ENCODE data around the gene SMIM35.

Gene SMIM35

DNA sequence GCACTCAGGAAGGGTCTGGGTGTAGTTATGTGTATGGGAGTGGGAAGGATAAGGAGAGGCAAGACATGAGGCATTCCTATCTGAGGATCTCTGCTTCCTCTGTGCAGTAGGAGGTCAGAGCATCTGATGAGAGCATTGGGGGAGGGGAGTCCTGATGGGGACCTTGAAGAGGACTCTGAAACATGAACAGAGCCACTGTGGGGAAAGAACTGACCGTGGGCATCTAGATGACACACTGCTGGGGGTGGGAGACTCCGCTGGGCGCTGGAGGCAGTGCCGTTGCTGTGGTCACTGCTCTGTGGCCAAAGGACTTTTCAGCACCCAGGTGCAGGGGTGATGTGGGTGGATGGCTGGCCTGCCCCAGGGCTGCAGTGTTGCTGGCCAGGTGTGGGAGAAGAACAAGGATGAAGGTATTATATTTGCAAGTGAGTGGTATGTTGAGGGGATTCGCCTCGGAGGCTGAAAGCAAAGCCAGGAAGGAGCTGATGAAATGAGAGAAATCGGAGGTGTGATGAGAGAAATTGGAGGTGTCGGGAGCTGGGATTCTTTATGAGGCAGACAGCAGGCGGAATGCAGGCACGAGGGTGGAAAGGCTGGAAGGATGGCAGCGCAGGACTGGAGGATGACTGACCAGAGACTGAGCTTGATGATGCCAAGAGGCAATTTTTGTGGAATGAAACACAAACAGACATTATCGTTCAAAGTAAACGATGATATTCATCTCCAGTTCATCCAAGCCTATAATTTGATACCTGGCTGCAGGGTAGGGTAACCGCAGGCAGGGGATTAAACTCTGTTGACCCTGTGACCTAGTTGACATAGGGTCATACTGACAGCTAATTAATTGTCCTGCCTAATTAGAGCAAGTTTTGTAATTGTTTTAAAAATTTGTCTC lies 29.3 kb downstream of the SMIM35 start:
- H3K36me3 ChIP-seq (ENCODE audit: control insufficient read depth in 2 of 2, insufficient read depth in 1 of 2, low read length in 2 of 2), result no peaks in the 10 kb centered on the region
- POLR2A ChIA-PET, result no interaction called here
- no peaks in the 10 kb centered on the region for H3K4me1 ChIP-seq (ENCODE audit: control insufficient read depth, insufficient read depth, low read length)
- H3K27ac ChIP-seq (ENCODE audit: extremely low read depth, low read depth, low read length), result no peak overlapping the region
- no peaks in the 10 kb centered on the region for H3K9me3 ChIP-seq (ENCODE audit: control insufficient read depth, insufficient read depth, low read depth, low read length)
- H3K4me3 ChIP-seq (ENCODE audit: low read depth, low read length), result no peak overlapping the region
- CTCF ChIA-PET, result interaction anchor here (0.6 to 5.0 kb wide), 5 partner anchors 11 to 239 kb away, joined by 3 to 66 read pairs (median 3); no protein-coding TSS in a partner anchor
- TF ChIP-seq EGR2 (tag by site-specific recombination; IDR thresholded peaks at IDR 0.05; ENCODE audit: low read depth) (peak; percentile 22; the same call in 1 of the 2 replicates), ZNF335 (tag by site-specific recombination; conservative IDR thresholded peaks at IDR 0.05) (no peak)

DNA sequence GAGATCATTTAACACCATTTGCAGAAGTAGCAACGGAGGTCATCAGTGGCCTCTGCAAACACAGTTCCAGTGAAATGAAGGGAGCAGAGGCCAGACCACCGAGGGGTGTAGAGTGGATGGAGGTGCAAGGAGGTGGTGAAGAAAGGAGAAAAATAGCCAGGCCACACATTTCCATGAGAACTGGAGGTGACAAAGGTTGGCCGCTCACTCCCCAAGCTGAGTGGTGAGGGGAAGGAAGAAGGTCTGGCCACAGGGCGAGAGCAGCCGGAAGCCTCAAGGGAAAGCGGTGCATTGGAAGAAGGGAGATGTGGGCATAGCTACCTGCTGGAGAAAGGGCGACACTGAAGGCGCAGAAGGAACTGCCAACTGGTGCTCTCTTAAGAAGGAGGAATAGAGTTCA lies 30.0 kb downstream of the SMIM35 start:
- ChIA-PET CTCF (interaction anchor here (0.6 to 5.0 kb wide), 3 partner anchors 238 to 382 kb away, joined by 3 to 66 read pairs (median 5); no protein-coding TSS in a partner anchor), POLR2A (no interaction called here)
- Histone ChIP-seq H3K9me3 (ENCODE audit: control insufficient read depth, insufficient read depth, low read depth, low read length) (no peaks in the 10 kb centered on the region), H3K36me3 (ENCODE audit: control insufficient read depth in 2 of 2, insufficient read depth in 1 of 2, low read length in 2 of 2) (no peaks in the 10 kb centered on the region), H3K4me3 (ENCODE audit: low read depth, low read length) (no peak overlapping the region), H3K27ac (ENCODE audit: extremely low read depth, low read depth, low read length) (no peak overlapping the region), H3K4me1 (ENCODE audit: control insufficient read depth, insufficient read depth, low read length) (no peaks in the 10 kb centered on the region)
- no peak for TF ChIP-seq HOXC10 (CRISPR knock-in tag; IDR thresholded peaks at IDR 0.05)
- TF ChIP-seq ZNF138 (tag by site-specific recombination; IDR thresholded peaks at IDR 0.05; ENCODE audit: borderline replicate concordance), result no peak
- TF ChIP-seq HOXA7 (CRISPR knock-in tag; IDR thresholded peaks at IDR 0.05; ENCODE audit: borderline replicate concordance), result no peak
- TF ChIP-seq ZFP37 (tag by site-specific recombination; IDR thresholded peaks at IDR 0.05), result no peak
- TF ChIP-seq ZNF654 (tag by site-specific recombination; IDR thresholded peaks at IDR 0.05; ENCODE audit: low read depth), result no peak
- TF ChIP-seq, protein P1, sequence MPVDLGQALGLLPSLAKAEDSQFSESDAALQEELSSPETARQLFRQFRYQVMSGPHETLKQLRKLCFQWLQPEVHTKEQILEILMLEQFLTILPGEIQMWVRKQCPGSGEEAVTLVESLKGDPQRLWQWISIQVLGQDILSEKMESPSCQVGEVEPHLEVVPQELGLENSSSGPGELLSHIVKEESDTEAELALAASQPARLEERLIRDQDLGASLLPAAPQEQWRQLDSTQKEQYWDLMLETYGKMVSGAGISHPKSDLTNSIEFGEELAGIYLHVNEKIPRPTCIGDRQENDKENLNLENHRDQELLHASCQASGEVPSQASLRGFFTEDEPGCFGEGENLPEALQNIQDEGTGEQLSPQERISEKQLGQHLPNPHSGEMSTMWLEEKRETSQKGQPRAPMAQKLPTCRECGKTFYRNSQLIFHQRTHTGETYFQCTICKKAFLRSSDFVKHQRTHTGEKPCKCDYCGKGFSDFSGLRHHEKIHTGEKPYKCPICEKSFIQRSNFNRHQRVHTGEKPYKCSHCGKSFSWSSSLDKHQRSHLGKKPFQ (tag by site-specific recombination; IDR thresholded peaks at IDR 0.05), result no peak
- no peak for TF ChIP-seq GLIS2 (tag by site-specific recombination; IDR thresholded peaks at IDR 0.05)

DNA sequence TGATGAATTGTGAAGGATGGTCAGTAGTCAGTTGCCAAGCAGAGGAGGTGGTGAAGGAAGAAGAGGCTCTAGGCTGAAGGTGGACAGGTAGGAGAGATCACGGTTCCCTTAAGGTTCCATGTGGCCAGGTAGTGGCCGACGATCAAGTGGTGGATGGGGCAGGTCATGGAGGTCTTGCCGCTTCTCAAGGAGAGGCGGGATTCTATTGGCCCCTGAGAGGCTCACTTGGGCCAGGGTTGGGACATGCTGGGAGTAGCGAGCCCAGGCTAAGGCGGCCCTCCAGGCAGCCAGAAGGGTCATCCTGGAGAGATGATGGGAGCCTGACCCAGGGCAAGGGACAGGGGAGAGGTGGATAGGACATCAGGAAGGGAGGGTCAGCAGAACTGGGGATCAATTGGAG lies 30.8 kb downstream of the SMIM35 start:
- H3K27ac ChIP-seq (ENCODE audit: extremely low read depth, low read depth, low read length), result no peak overlapping the region
- H3K36me3 ChIP-seq (ENCODE audit: control insufficient read depth in 2 of 2, insufficient read depth in 1 of 2, low read length in 2 of 2), result no peaks in the 10 kb centered on the region
- H3K4me1 ChIP-seq (ENCODE audit: control insufficient read depth, insufficient read depth, low read length), result no peaks in the 10 kb centered on the region
- H3K4me3 ChIP-seq (ENCODE audit: low read depth, low read length), result no peak overlapping the region
- TF ChIP-seq ZNF558 (tag by site-specific recombination; IDR thresholded peaks at IDR 0.05) (no peak), ZNF292 (tag by site-specific recombination; IDR thresholded peaks at IDR 0.05; ENCODE audit: borderline replicate concordance, low read depth) (no peak), KLF9 (tag by site-specific recombination; IDR thresholded peaks at IDR 0.05; ENCODE audit: low read depth) (no peak), ZNF114 (tag by site-specific recombination; IDR thresholded peaks at IDR 0.05) (no peak), ZNF621 (tag by site-specific recombination; IDR thresholded peaks at IDR 0.05) (no peak), ZIC2 (tag by site-specific recombination; IDR thresholded peaks at IDR 0.05) (no peak), YY2 (tag by site-specific recombination; IDR thresholded peaks at IDR 0.05) (no peak), GFI1B (tag by site-specific recombination; IDR thresholded peaks at IDR 0.05) (no peak)
- TF ChIP-seq, protein P2, sequence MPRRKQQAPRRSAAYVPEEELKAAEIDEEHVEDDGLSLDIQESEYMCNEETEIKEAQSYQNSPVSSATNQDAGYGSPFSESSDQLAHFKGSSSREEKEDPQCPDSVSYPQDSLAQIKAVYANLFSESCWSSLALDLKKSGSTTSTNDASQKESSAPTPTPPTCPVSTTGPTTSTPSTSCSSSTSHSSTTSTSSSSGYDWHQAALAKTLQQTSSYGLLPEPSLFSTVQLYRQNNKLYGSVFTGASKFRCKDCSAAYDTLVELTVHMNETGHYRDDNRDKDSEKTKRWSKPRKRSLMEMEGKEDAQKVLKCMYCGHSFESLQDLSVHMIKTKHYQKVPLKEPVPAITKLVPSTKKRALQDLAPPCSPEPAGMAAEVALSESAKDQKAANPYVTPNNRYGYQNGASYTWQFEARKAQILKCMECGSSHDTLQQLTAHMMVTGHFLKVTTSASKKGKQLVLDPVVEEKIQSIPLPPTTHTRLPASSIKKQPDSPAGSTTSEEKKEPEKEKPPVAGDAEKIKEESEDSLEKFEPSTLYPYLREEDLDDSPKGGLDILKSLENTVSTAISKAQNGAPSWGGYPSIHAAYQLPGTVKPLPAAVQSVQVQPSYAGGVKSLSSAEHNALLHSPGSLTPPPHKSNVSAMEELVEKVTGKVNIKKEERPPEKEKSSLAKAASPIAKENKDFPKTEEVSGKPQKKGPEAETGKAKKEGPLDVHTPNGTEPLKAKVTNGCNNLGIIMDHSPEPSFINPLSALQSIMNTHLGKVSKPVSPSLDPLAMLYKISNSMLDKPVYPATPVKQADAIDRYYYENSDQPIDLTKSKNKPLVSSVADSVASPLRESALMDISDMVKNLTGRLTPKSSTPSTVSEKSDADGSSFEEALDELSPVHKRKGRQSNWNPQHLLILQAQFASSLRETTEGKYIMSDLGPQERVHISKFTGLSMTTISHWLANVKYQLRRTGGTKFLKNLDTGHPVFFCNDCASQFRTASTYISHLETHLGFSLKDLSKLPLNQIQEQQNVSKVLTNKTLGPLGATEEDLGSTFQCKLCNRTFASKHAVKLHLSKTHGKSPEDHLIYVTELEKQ (tag by site-specific recombination; IDR thresholded peaks at IDR 0.05; ENCODE audit: borderline replicate concordance), result no peak
- TF ChIP-seq, protein P3, sequence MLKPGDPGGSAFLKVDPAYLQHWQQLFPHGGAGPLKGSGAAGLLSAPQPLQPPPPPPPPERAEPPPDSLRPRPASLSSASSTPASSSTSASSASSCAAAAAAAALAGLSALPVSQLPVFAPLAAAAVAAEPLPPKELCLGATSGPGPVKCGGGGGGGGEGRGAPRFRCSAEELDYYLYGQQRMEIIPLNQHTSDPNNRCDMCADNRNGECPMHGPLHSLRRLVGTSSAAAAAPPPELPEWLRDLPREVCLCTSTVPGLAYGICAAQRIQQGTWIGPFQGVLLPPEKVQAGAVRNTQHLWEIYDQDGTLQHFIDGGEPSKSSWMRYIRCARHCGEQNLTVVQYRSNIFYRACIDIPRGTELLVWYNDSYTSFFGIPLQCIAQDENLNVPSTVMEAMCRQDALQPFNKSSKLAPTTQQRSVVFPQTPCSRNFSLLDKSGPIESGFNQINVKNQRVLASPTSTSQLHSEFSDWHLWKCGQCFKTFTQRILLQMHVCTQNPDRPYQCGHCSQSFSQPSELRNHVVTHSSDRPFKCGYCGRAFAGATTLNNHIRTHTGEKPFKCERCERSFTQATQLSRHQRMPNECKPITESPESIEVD (tag by site-specific recombination; IDR thresholded peaks at IDR 0.05), result no peak
- TF ChIP-seq, protein P4, sequence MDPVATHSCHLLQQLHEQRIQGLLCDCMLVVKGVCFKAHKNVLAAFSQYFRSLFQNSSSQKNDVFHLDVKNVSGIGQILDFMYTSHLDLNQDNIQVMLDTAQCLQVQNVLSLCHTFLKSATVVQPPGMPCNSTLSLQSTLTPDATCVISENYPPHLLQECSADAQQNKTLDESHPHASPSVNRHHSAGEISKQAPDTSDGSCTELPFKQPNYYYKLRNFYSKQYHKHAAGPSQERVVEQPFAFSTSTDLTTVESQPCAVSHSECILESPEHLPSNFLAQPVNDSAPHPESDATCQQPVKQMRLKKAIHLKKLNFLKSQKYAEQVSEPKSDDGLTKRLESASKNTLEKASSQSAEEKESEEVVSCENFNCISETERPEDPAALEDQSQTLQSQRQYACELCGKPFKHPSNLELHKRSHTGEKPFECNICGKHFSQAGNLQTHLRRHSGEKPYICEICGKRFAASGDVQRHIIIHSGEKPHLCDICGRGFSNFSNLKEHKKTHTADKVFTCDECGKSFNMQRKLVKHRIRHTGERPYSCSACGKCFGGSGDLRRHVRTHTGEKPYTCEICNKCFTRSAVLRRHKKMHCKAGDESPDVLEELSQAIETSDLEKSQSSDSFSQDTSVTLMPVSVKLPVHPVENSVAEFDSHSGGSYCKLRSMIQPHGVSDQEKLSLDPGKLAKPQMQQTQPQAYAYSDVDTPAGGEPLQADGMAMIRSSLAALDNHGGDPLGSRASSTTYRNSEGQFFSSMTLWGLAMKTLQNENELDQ (tag by site-specific recombination; IDR thresholded peaks at IDR 0.05; ENCODE audit: low read depth), result no peak
- H3K9me3 ChIP-seq (ENCODE audit: control insufficient read depth, insufficient read depth, low read depth, low read length), result no peaks in the 10 kb centered on the region
- ChIA-PET CTCF (interaction anchor here (0.7 to 5.0 kb wide), 3 partner anchors 8 to 249 kb away, joined by 4 to 66 read pairs (median 5); no protein-coding TSS in a partner anchor), POLR2A (no interaction called here)
